Ectodermal cell (in vitro differentiated cells): ENCODE data around the gene TGFBR2.
"Not testable (repeated sequence)": the region's sequence is repeated elsewhere in the genome, so short reads cannot be mapped to it uniquely, and the experiment has no call there.

ENCODE experiments used
- H3K27ac ChIP-seq: 2 replicates; pipeline ENCODE4 v1.7.0; 2013; ENCODE audit warnings: mild to moderate bottlenecking, low read depth, low read length; ENCODE audit not compliant: insufficient read depth, poor library complexity, severe bottlenecking
- H3K27me3 ChIP-seq: 2 replicates; pipeline ENCODE4 v1.7.0; 2013; ENCODE audit warnings: mild to moderate bottlenecking, low read length; ENCODE audit not compliant: insufficient read depth, control insufficient read depth, poor library complexity, severe bottlenecking
- H3K36me3 ChIP-seq: one replicate; pipeline ENCODE4 v1.7.0; 2013; ENCODE audit warnings: low read length; ENCODE audit not compliant: control insufficient read depth, insufficient read depth
- H3K4me1 ChIP-seq: one replicate; pipeline ENCODE4 v1.7.0; 2013; ENCODE audit warnings: low read length; ENCODE audit not compliant: control insufficient read depth, insufficient read depth
- H3K4me3 ChIP-seq: 2 replicates; pipeline ENCODE4 v1.7.0; 2013; ENCODE audit warnings: low read depth, low read length, control low read depth; ENCODE audit not compliant: insufficient read depth
- H3K9me3 ChIP-seq: 2 replicates; pipeline ENCODE4 v1.7.0; 2013; ENCODE audit warnings: mild to moderate bottlenecking, low read length, moderate library complexity; ENCODE audit not compliant: control insufficient read depth
- WGBS, 2 experiments: methylation state at CpG; one replicate each; pipeline ENCODE4 v1.1.7; 2013; ENCODE audit warnings: missing lambda C conversion rate in 2 of 2; 5-methylcytosine and 5-hydroxymethylcytosine counted together

The TGFBR2 gene

GRCh38 chr3:30664884-30665283, 58.5 kb downstream of the TGFBR2 start:
- Histone ChIP-seq H3K9me3 (no peaks in the 10 kb centered on the region), H3K4me3 (no peak overlapping the region), H3K27ac (no peak overlapping the region), H3K27me3 (no peaks in the 10 kb centered on the region), H3K36me3 (no peaks in the 10 kb centered on the region), H3K4me1 (peaks cover 23% of the 10 kb centered on the region)
- 95 to 96% methylated on average over 6 of the region's 6 CpGs for WGBS, 2 experiments

- Histone ChIP-seq H3K36me3 (no peaks in the 10 kb centered on the region), H3K9me3 (no peaks in the 10 kb centered on the region), H3K27ac (no peak overlapping the region), H3K4me1 (peaks cover 23% of the 10 kb centered on the region), H3K27me3 (no peaks in the 10 kb centered on the region), H3K4me3 (no peak overlapping the region)
- WGBS, 2 experiments: 96 to 98% methylated on average over 2 of the region's 2 CpGs
These were observed 59.1 kb downstream of the TGFBR2 start for GRCh38 chr3:30665539-30665938.

- peaks cover 23% of the 10 kb centered on the region for H3K4me1 ChIP-seq
- no peak overlapping the region for H3K27ac ChIP-seq
These were observed 60.3 kb downstream of the TGFBR2 start for GRCh38 chr3:30666572-30667279.

GRCh38 chr3:30667280-30667651, 60.9 kb downstream of the TGFBR2 start:
- WGBS, 2 experiments: 14 to 19% methylated on average over 1 of the region's 1 CpG
- Histone ChIP-seq H3K27me3 (no peaks in the 10 kb centered on the region), H3K9me3 (no peaks in the 10 kb centered on the region), H3K4me1 (peaks cover 23% of the 10 kb centered on the region), H3K27ac (no peak overlapping the region), H3K4me3 (no peak overlapping the region), H3K36me3 (no peaks in the 10 kb centered on the region)

More at GRCh38 chr3:30666572-30667279, 60.3 kb downstream of the TGFBR2 start:
- no peaks in the 10 kb centered on the region for H3K27me3 ChIP-seq
- H3K36me3 ChIP-seq: no peaks in the 10 kb centered on the region
- H3K9me3 ChIP-seq: no peaks in the 10 kb centered on the region
- WGBS, 2 experiments: 37 to 38% methylated on average over 6 of the region's 7 CpGs
- H3K4me3 ChIP-seq: no peak overlapping the region

GRCh38 chr3:30668051-30668609, 61.7 kb downstream of the TGFBR2 start:
- H3K36me3 ChIP-seq: no peaks in the 10 kb centered on the region
- no peaks in the 10 kb centered on the region for H3K27me3 ChIP-seq
- peaks cover 23% of the 10 kb centered on the region for H3K4me1 ChIP-seq
- no peak overlapping the region for H3K4me3 ChIP-seq
- H3K27ac ChIP-seq: no peak overlapping the region
- WGBS, 2 experiments: 74 to 86% methylated on average over 4 to 5 of the region's 5 CpGs
- H3K9me3 ChIP-seq: no peaks in the 10 kb centered on the region

GRCh38 chr3:30669360-30669934, 63.0 kb downstream of the TGFBR2 start:
- not testable (repeated sequence) for H3K27me3 ChIP-seq, H3K9me3 ChIP-seq, H3K36me3 ChIP-seq, H3K27ac ChIP-seq, H3K4me3 ChIP-seq
- WGBS, 2 experiments: 90 to 98% methylated on average over 7 of the region's 7 CpGs
- H3K4me1 ChIP-seq: peaks cover 22% of the 10 kb centered on the region

- no peaks in the 10 kb centered on the region for H3K27me3 ChIP-seq
- H3K9me3 ChIP-seq: no peaks in the 10 kb centered on the region
- no peaks in the 10 kb centered on the region for H3K36me3 ChIP-seq
- H3K4me1 ChIP-seq: peaks cover 20% of the 10 kb centered on the region
- H3K4me3 ChIP-seq: no peak overlapping the region
- H3K27ac ChIP-seq: no peak overlapping the region
These were observed 63.9 kb downstream of the TGFBR2 start for GRCh38 chr3:30670292-30670691.

GRCh38 chr3:30671527-30672286, 65.3 kb downstream of the TGFBR2 start:
- Histone ChIP-seq H3K36me3 (no peaks in the 10 kb centered on the region), H3K9me3 (no peaks in the 10 kb centered on the region), H3K4me3 (no peak overlapping the region), H3K27me3 (no peaks in the 10 kb centered on the region), H3K27ac (no peak overlapping the region), H3K4me1 (peaks cover 18% of the 10 kb centered on the region)
- 95 to 96% methylated on average over 20 of the region's 20 CpGs for WGBS, 2 experiments

GRCh38 chr3:30672287-30672735, 65.9 kb downstream of the TGFBR2 start:
- H3K9me3 ChIP-seq: no peaks in the 10 kb centered on the region
- H3K27ac ChIP-seq: no peak overlapping the region
- WGBS, 2 experiments: 92 to 97% methylated on average over 4 of the region's 4 CpGs
- H3K36me3 ChIP-seq: no peaks in the 10 kb centered on the region
- H3K27me3 ChIP-seq: no peaks in the 10 kb centered on the region
- H3K4me1 ChIP-seq: peaks cover 12% of the 10 kb centered on the region
- no peak overlapping the region for H3K4me3 ChIP-seq

GRCh38 chr3:30672959-30673358, 66.6 kb downstream of the TGFBR2 start:
- 95 to 96% methylated on average over 4 of the region's 4 CpGs for WGBS, 2 experiments
- no peak overlapping the region for H3K27ac ChIP-seq
- peaks cover 6% of the 10 kb centered on the region for H3K4me1 ChIP-seq
- H3K4me3 ChIP-seq: no peak overlapping the region
- no peaks in the 10 kb centered on the region for H3K9me3 ChIP-seq
- no peaks in the 10 kb centered on the region for H3K36me3 ChIP-seq
- no peaks in the 10 kb centered on the region for H3K27me3 ChIP-seq
